Effector memory CD8-positive, alpha-beta T cell (primary cell): ENCODE measurements around the gene PEX12.

Experiments
- ATAC-seq: fragments of 150-1000 bp; cut with Tn5 transposase; replicated peaks from 2 replicates; pipeline ENCODE4 v1.10.0; 2021; ENCODE audit warnings: mild to moderate bottlenecking, moderate library complexity
- DNase-seq, 3 experiments: peaks; one replicate each; pipeline ENCODE4 v3.0.0; 2021
- H3K27ac Mint-ChIP-seq, 2 donors: one replicate each; pipeline ENCODE4 v1.8.0; 2022; ENCODE audit warnings: mild to moderate bottlenecking in 2 of 2, mixed read lengths in 2 of 2, moderate library complexity in 2 of 2
- H3K27me3 Mint-ChIP-seq, 2 donors: one replicate each; pipeline ENCODE4 v1.8.0; 2022; ENCODE audit warnings: mixed read lengths in 2 of 2
- H3K36me3 Mint-ChIP-seq: one replicate; pipeline ENCODE4 v1.8.0; 2022; ENCODE audit warnings: mild to moderate bottlenecking, moderate library complexity, mixed read lengths; ENCODE audit not compliant: insufficient read depth
- H3K4me1 Mint-ChIP-seq, 2 donors: one replicate each; pipeline ENCODE4 v1.8.0; 2022; ENCODE audit warnings: low read depth in 2 of 2, mixed read lengths in 2 of 2
- H3K4me3 Mint-ChIP-seq, 2 donors: one replicate each; pipeline ENCODE4 v1.8.0; 2022; ENCODE audit warnings: mild to moderate bottlenecking in 2 of 2, mixed read lengths in 2 of 2, moderate library complexity in 2 of 2
- H3K9me3 Mint-ChIP-seq, 2 donors: one replicate each; pipeline ENCODE4 v1.8.0; 2022; ENCODE audit warnings: mixed read lengths in 2 of 2

PEX12 gene

DNA sequence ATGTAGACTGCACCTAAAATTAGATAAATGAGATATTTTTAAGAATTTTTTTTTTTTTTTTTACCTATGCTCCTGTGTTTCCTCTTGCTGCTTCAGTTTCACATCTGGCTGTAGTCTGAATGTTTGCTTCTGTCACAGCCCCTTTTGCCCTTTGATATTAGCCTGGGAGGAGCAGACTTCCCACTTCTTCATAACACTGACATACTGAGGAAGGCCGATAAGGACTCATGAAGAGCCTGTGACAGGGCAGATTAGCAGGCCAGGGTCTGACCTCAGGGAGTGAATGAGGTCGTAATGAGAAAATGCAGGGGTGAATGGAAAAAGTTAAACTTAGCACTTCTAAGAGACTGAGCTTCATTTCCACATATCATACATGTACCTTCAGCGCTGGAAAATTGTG lies 17.7 kb downstream of the PEX12 start, which contains the start of gene SLFN14:
Gene SLFN14, minus strand, starts transcription at position 117 of the 400 bp plus-strand sequence. CDS start 2,757 bp downstream, outside the sequence.
- Mint-ChIP-seq H3K4me3 (no peak within 1 kb of the TSS), H3K4me1 (no peaks in the 10 kb centered on the region), H3K9me3 (no peaks in the 10 kb centered on the region), H3K27me3 (peaks cover 11 to 32% of the 10 kb centered on the region in 2 donors), H3K36me3 (peaks cover 3% of the 10 kb centered on the region), H3K27ac (no peak within 1 kb of the TSS)
- DNase-seq (no peak), ATAC-seq (no peak)

DNA sequence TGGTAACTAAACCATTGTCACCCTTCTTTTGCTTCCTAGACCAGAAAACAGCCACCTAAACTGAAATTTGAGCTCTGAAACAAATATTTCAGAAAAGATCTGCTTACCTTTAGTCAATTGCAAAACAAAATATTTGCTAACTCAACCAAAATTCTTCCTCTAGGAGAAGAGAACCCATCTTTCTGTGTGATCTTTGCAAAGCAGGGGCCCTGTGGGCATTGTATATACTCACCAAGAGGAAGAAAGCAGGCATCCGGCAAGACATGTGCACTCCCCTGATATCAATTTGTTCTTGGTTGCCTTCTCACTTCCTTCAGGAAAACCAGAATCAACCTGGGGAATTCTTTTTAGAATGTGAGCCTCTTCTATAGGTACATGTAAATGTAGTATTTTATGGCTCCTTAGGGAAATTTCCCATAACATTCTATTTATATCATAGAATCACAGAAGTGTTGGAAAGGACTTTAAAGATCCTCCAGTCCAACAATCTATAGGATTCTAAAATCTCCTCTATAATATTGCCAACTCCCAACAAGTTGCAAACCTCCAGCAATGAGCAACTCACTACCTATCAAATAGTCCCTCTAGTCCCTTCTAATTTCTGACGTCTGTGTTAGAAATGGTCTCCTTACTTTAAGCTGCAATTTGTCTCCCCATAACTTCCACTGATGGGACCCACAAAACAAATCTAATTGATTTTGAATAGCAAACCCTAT lies 18.7 kb downstream of the PEX12 start:
- no peak overlapping the region for H3K4me3 Mint-ChIP-seq
- no peak for ATAC-seq
- no peak for DNase-seq
- H3K4me1 Mint-ChIP-seq = no peaks in the 10 kb centered on the region
- H3K9me3 Mint-ChIP-seq = no peaks in the 10 kb centered on the region
- peaks cover 3% of the 10 kb centered on the region for H3K36me3 Mint-ChIP-seq
- no peak overlapping the region for H3K27ac Mint-ChIP-seq
- peaks cover 11 to 32% of the 10 kb centered on the region in 2 donors for H3K27me3 Mint-ChIP-seq

DNA sequence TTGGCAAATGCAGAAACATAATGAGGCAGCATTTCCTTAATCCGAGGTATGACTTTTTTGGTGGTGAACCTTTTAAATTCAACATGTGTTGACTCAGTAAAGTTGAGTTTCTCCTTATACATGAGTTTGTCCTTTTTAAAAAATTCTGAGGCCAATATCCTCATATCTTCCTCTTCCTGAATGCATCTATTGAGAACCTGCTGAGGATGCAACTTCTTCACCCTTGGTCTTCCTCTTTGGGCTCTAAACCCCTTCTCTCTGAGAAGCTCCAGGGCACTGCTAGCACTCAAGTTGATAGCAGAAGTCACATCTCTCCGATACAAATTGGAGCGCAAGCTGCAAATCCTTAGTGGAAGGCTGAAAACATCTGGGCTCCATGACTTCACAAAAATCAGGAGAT lies 21.0 kb downstream of the PEX12 start:
- Mint-ChIP-seq H3K27ac (no peak overlapping the region), H3K9me3 (no peaks in the 10 kb centered on the region), H3K27me3 (peaks cover 6 to 15% of the 10 kb centered on the region in 2 donors), H3K4me3 (no peak overlapping the region), H3K4me1 (no peaks in the 10 kb centered on the region), H3K36me3 (no peaks in the 10 kb centered on the region)
- DNase-seq (no peak), ATAC-seq (no peak)

DNA sequence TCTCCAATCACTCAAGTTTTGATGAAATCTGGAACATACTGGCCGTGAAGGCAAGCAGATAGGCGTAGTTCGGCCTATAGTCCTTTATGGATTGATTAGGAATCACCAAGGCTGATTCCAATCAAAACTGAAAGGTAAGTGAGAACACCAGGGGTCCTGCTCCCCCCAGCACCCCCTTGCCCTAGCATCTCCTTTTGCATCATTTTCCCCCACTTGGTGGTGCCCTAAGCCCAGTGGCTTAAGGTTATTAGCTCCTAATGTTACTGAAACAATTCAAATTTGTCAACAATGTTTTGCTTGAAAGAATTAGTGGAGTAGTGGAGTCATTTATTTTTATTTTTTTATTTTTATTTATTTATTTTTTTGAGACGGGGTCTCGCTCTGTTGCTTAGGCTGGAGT lies 22.7 kb downstream of the PEX12 start:
- no peak overlapping the region for H3K27ac Mint-ChIP-seq
- no peaks in the 10 kb centered on the region for H3K36me3 Mint-ChIP-seq
- no peaks in the 10 kb centered on the region for H3K4me1 Mint-ChIP-seq
- DNase-seq (no peak), ATAC-seq (no peak)
- H3K27me3 Mint-ChIP-seq = peaks cover 6 to 9% of the 10 kb centered on the region in 2 donors
- no peak overlapping the region for H3K4me3 Mint-ChIP-seq
- no peaks in the 10 kb centered on the region for H3K9me3 Mint-ChIP-seq

DNA sequence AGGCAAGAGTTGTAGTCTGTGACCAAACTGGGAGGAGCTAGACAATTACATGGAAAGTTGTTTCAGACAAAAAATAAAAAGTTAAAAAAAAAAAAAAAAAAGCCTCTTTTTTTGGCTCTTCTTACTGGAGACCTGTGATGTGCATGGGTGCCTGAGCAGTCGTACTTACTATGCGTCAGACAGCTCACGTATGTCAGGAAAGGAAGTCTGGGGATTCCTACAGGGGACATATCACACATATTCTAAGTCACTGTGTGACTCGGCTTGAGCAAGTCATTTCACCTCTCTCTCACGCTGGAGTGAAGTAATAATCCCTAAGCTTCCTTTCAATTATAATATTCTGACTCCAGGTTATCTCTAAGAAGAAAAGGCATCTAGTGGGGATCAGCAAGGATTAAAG lies 23.7 kb downstream of the PEX12 start:
- Mint-ChIP-seq H3K4me1 (no peaks in the 10 kb centered on the region), H3K27ac (no peak overlapping the region), H3K27me3 (peaks cover under 1 to 2% of the 10 kb centered on the region in 2 donors), H3K4me3 (no peak overlapping the region), H3K36me3 (no peaks in the 10 kb centered on the region), H3K9me3 (no peaks in the 10 kb centered on the region)
- ATAC-seq (peak; percentile 48), DNase-seq (no peak)

DNA sequence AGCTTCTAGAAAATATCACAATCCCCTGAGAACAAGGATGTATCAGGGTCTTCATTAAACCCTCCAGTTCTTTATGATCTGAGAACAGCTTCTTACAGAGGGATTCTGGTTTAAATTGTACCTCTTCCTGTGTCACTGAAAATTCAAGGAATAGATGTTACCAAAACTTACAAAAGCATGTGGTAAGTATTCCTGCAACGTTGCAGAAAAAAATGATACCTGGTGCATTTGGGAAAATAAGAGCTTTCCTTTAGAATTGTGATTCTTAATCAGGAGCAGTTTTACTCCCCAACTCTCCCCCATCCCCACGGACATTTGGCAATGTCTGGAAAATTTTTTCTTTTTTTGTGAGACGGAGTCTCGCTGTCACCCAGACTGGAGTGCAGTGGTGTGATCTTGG lies 25.1 kb downstream of the PEX12 start:
- Mint-ChIP-seq H3K27me3 (no peaks in the 10 kb centered on the region), H3K27ac (no peak overlapping the region), H3K4me1 (peaks cover 0 to 5% of the 10 kb centered on the region in 2 donors), H3K4me3 (no peak overlapping the region), H3K36me3 (no peaks in the 10 kb centered on the region), H3K9me3 (no peaks in the 10 kb centered on the region)
- no peak for ATAC-seq
- DNase-seq = no peak

DNA sequence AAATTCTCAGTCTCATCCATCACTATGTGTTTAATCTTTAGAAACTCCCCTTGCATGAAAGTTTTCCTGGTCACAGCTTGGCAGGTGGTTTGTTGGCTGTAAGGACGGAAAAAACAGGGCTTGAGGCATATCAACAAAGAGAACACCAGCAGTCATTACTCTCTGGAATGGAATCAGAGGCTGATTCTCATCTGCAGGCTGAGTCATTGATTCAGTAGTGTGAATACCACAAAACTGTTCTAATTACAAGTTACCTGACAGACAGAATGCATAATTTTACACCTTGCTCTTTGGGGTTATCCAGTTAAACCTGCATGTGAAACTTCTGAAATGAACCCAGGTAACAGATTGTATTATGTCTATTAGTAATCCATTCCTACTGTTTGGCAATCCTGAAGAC lies 29.4 kb downstream of the PEX12 start:
- ATAC-seq = no peak
- H3K27ac Mint-ChIP-seq = no peak overlapping the region
- no peak overlapping the region for H3K4me3 Mint-ChIP-seq
- H3K36me3 Mint-ChIP-seq = peaks cover 3% of the 10 kb centered on the region
- H3K4me1 Mint-ChIP-seq = peaks cover 0 to 15% of the 10 kb centered on the region in 2 donors
- no peaks in the 10 kb centered on the region for H3K27me3 Mint-ChIP-seq
- DNase-seq = no peak
- H3K9me3 Mint-ChIP-seq = no peaks in the 10 kb centered on the region

DNA sequence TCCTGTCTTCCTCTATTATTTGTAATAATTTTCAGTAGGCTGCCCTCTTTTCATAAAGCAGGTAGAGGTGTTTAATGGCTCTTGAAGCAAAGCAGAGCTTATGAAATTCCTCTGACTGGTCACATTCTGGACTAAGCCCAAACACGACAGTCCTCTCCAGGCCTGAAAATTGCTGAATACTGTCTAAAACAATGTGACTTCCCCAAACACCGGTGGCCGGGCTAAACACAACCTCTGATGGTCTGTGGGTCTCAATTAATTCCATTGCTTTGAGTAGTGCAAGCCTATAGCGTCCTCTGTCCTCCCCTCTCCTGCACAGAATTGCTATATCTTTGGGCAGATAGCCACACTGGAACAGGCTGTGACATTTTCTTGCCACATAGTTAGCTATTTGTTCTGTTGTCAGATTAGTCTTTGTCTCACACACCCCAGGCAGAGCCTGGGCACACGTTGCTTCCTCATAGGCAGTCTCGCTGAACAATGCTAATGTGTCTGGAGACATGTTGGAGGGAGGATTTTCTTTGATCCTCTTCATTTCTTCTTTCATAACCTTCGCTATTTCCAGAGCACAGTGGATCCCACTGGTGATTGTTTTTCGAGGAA lies 30.1 kb downstream of the PEX12 start:
- H3K36me3 Mint-ChIP-seq = peaks cover 3% of the 10 kb centered on the region
- DNase-seq (no peak), ATAC-seq (no peak)
- no peak overlapping the region for H3K4me3 Mint-ChIP-seq
- H3K9me3 Mint-ChIP-seq = no peaks in the 10 kb centered on the region
- no peaks in the 10 kb centered on the region for H3K27me3 Mint-ChIP-seq
- H3K4me1 Mint-ChIP-seq = peaks cover 4 to 19% of the 10 kb centered on the region in 2 donors
- no peak overlapping the region for H3K27ac Mint-ChIP-seq

DNA sequence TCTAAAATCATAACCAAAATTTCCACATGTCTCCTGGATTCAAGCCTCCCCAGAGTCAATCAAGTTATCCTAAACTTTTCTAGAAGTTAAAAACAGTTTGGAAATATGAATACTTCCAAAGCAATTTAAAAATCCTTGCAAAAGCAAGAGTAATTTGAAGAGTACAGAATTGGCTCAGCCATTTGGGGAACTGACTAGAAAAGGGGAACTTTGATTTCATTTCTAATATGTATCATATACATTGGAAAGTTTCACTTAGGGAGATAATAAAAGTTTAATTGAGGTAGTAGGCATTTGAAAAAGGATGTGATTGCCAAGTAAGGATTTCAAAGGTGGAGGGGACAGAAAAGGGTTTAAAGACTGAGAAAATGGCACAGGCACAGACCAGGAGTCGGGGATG lies 31.9 kb downstream of the PEX12 start:
- Mint-ChIP-seq H3K4me3 (no peak overlapping the region), H3K36me3 (peaks cover 3% of the 10 kb centered on the region), H3K27ac (no peak overlapping the region), H3K27me3 (no peaks in the 10 kb centered on the region), H3K4me1 (peaks cover 4 to 20% of the 10 kb centered on the region in 2 donors), H3K9me3 (no peaks in the 10 kb centered on the region)
- ATAC-seq (no peak), DNase-seq (no peak)

DNA sequence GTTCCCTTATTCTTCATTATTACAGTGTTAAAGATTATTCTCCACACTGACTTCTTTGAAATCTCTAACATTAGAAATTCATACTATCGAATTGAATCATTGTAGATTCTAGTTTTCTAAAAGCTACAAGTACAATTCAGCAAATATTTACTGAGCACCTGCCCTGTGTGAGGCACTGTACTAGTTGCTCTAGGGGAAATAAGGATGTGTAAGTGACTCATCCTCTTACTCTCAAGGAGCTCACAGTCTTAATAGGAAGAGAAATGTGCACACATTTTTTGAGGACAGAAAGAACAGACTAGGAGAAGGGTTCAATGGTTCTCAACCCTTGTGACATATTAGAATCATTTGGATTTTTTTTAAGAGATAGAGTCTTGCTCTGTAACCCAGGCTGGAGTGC lies 33.2 kb downstream of the PEX12 start:
- H3K4me3 Mint-ChIP-seq = no peak overlapping the region
- DNase-seq (no peak), ATAC-seq (no peak)
- no peaks in the 10 kb centered on the region for H3K27me3 Mint-ChIP-seq
- H3K4me1 Mint-ChIP-seq = peaks cover 11 to 29% of the 10 kb centered on the region in 2 donors
- H3K27ac Mint-ChIP-seq = no peak overlapping the region
- no peaks in the 10 kb centered on the region for H3K9me3 Mint-ChIP-seq
- peaks cover 3% of the 10 kb centered on the region for H3K36me3 Mint-ChIP-seq

DNA sequence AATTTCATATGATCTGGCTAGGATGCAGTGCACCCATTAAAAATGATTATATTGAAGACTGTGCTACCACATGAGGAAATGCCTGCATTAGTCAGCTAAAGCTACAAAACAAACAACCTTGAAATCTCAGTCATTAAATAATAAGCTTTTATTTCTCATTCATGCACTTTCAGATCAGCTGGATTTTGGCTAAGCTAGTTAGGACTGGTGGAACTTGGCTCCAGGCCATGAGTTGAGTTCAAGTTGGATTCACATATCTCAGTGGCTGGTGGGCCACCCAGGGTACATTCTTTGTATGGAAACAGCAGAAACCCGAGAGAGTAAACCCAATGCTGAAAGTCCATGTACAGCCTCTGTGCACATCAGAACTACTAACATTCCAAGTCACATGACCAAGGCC lies 34.5 kb downstream of the PEX12 start:
- ATAC-seq (no peak), DNase-seq (no peak)
- Mint-ChIP-seq H3K27ac (no peak overlapping the region), H3K27me3 (no peaks in the 10 kb centered on the region), H3K9me3 (no peaks in the 10 kb centered on the region), H3K4me1 (peaks cover 19 to 42% of the 10 kb centered on the region in 2 donors), H3K36me3 (peaks cover 9% of the 10 kb centered on the region), H3K4me3 (no peak overlapping the region)

DNA sequence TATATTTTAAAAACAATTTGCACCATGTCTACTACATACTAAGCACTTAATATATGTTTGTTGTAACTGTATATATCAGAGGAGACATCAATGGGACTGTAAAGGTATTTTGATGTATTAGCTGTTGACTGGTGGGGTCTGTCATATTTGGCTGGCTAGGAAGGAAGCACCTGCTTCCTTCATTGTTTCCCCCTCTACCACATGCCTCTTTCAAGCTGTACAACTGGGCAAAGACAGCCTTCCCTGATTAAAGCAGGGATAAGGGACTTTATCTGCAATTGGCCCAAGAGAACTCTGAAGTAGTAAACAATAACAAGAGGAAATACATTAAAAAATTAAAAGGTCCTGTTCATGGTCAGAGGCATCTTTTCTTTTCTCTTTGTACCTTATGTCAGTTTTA lies 35.4 kb downstream of the PEX12 start:
- H3K27ac Mint-ChIP-seq = peak overlapping the region in 1 of 2 donors; percentile 26
- ATAC-seq (no peak), DNase-seq (no peak)
- peaks cover 11% of the 10 kb centered on the region for H3K36me3 Mint-ChIP-seq
- no peaks in the 10 kb centered on the region for H3K27me3 Mint-ChIP-seq
- peaks cover 23 to 45% of the 10 kb centered on the region in 2 donors for H3K4me1 Mint-ChIP-seq
- peak overlapping the region in 1 of 2 donors; percentile 24 for H3K4me3 Mint-ChIP-seq
- H3K9me3 Mint-ChIP-seq = no peaks in the 10 kb centered on the region

DNA sequence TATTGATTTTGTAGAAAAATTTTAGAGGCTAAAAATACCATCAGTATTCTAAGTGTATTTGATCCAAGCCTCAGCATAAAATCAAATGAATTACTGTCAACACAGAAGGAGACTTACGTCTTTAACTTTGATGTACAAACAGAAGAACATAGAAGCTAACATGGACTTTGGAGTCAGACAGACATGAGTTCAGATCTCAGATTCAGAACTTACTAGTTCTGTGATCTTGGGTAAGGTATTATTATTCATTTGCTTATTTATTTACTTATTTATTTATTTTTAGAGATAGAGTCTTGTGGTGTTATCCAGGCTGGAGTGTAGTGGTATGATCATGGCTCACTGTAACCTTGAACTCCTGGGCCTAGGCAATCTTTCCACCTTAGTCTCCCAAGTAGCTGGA lies 36.9 kb downstream of the PEX12 start:
- Mint-ChIP-seq H3K4me3 (peak overlapping the region; percentile 67 to 84), H3K4me1 (peaks cover 27 to 45% of the 10 kb centered on the region in 2 donors), H3K27ac (peak overlapping the region; percentile 36 to 80), H3K36me3 (peaks cover 14% of the 10 kb centered on the region), H3K27me3 (no peaks in the 10 kb centered on the region), H3K9me3 (no peaks in the 10 kb centered on the region)
- DNase-seq = no peak
- no peak for ATAC-seq
